ENCODE results near the gene CAMKK1. TPM values are rescaled to one million over a fixed set of nuclear protein-coding genes. Genes with fewer than 3 reads are reported as not detected.
A peak's percentile ranks its signal among the peaks of the same experiment; 100 is the strongest.

The CAMKK1 gene
- total and polyA plus RNA-seq, 9 of the 15 experiments (the other 6 are each of a cell fraction or from before 2014, with no cell fraction given), result 0.34 to 7.5 (median 4.9) TPM

GRCh38 chr17:3845621-3846436 lies 47.0 kb downstream of the CAMKK1 start, which contains the start of gene NCBP3 (continued):
- TF ChIP-seq ZNF76 (CRISPR knock-in tag; IDR thresholded peaks at IDR 0.05; ENCODE audit: borderline replicate concordance) (no peak), HDAC6 (IDR thresholded peaks at IDR 0.05; ENCODE audit: low read depth, low read length) (no peak), E2F4 (CRISPR knock-in tag; IDR thresholded peaks at IDR 0.05; ENCODE audit: low read depth) (0 out of 2 replicates have a peak, but pooled peaks have one; percentile 13), XRCC5 (IDR thresholded peaks at IDR 0.05; ENCODE audit: low read depth, low read length) (peak; percentile 96), PCBP2 (IDR thresholded peaks at IDR 0.05; ENCODE audit: low read depth, low read length, poor library complexity, severe bottlenecking) (no peak), CLOCK (CRISPR knock-in tag; IDR thresholded peaks at IDR 0.05; ENCODE audit: borderline replicate concordance) (no peak), E2F1 (CRISPR knock-in tag; IDR thresholded peaks at IDR 0.05) (peak; percentile 90), ZNF707 (CRISPR knock-in tag; conservative IDR thresholded peaks at IDR 0.05) (no peak), ILF3 (IDR thresholded peaks at IDR 0.05; ENCODE audit: borderline replicate concordance) (0 out of 2 replicates have a peak, but pooled peaks have one; percentile 54), ZNF3 (CRISPR knock-in tag; IDR thresholded peaks at IDR 0.05) (no peak), NONO (IDR thresholded peaks at IDR 0.05; ENCODE audit: low read depth in 2 of 2, low read length in 1 of 2) (peak; percentile 56 to 94; a peak in 3 of 4 replicates), ZNF175 (CRISPR knock-in tag; IDR thresholded peaks at IDR 0.05; ENCODE audit: low read depth) (0 out of 2 replicates have a peak, but pooled peaks have one; percentile 18), CEBPZ (IDR thresholded peaks at IDR 0.05; ENCODE audit: borderline replicate concordance, low read depth, low read length) (no peak), PURB (CRISPR knock-in tag; IDR thresholded peaks at IDR 0.05; ENCODE audit: low read depth) (no peak), POLR2AphosphoS5 (IDR thresholded peaks at IDR 0.05; ENCODE audit: control insufficient read depth, insufficient read depth, low read depth, low read length) (peak; percentile 71), FOS (IDR thresholded peaks at IDR 0.05; ENCODE audit: extremely low read depth, insufficient read length) (no peak), PCBP1 (IDR thresholded peaks at IDR 0.05; ENCODE audit: low read depth, low read length, poor library complexity, severe bottlenecking) (peak; percentile 56)
